Muscle of leg (tissue), 11 donors: ENCODE measurements around the gene ELL. TPM values are rescaled to one million over a fixed set of nuclear protein-coding genes. Genes with fewer than 3 reads are reported as not detected.

ENCODE experiments used
- DNase-seq: peaks from one replicate; pipeline ENCODE4 v3.0.0; 2013
- H3K27ac ChIP-seq: one replicate; pipeline ENCODE4 v1.5.1; 2013; ENCODE audit warnings: mild to moderate bottlenecking, low read length, control low read depth
- H3K27me3 ChIP-seq: one replicate; pipeline ENCODE4 v1.6.1; 2013; ENCODE audit warnings: low read length; ENCODE audit not compliant: control insufficient read depth, insufficient read depth
- H3K36me3 ChIP-seq: one replicate; pipeline ENCODE4 v1.6.1; 2013; ENCODE audit warnings: low read length; ENCODE audit not compliant: control insufficient read depth, insufficient read depth
- H3K4me1 ChIP-seq: one replicate; pipeline ENCODE4 v1.6.1; 2013; ENCODE audit warnings: low read length; ENCODE audit not compliant: control insufficient read depth, insufficient read depth
- H3K4me3 ChIP-seq: one replicate; pipeline ENCODE4 v1.5.1; 2013; ENCODE audit warnings: low read length, control low read depth
- H3K9me3 ChIP-seq: replicated peaks from 2 replicates; pipeline ENCODE4 v1.6.1; 2013; ENCODE audit warnings: low read depth, low read length; ENCODE audit not compliant: control insufficient read depth
- WGBS: methylation state at CpG from one replicate; pipeline ENCODE4 v1.1.5; 2013; ENCODE audit warnings: missing lambda C conversion rate; ENCODE audit not compliant: insufficient coverage; 5-methylcytosine and 5-hydroxymethylcytosine counted together
- polyA plus RNA-seq, 8 donors: library from polyadenylated mRNA; unstranded; fragments of 120-200 nt; gene quantifications; one replicate each; pipeline versions ENCODE4 v1.2.1 to v1.2.3, GENCODE V29; 2013; ENCODE audit warnings: inconsistent platforms in 1 of 8, low replicate concordance in 1 of 8; ENCODE audit not compliant: insufficient read length in 8 of 8, insufficient read depth in 1 of 8
- total RNA-seq: library from RNA; stranded (reverse); fragments of 120-200 nt; gene quantifications from one replicate; pipeline ENCODE4 v1.2.4, GENCODE V29; 2013

The ELL gene
- total and polyA plus RNA-seq, 9 donors: 11.4 to 20.3 (median 16.7) TPM

- Histone ChIP-seq H3K27me3 (no peaks in the 10 kb centered on the region), H3K4me1 (peaks cover 77% of the 10 kb centered on the region), H3K27ac (peak overlapping the region; percentile 75), H3K4me3 (no peak overlapping the region), H3K9me3 (no peaks in the 10 kb centered on the region), H3K36me3 (no peaks in the 10 kb centered on the region)
- no peak for DNase-seq
- WGBS: 40% methylated on average over 9 of the region's 11 CpGs
Observed at GRCh38 chr19:18500799-18501198, 21.1 kb downstream of the ELL start.

GRCh38 chr19:18500376-18500775 is 21.5 kb downstream of the ELL start:
- DNase-seq: peak; percentile 68
- Histone ChIP-seq H3K27ac (peak overlapping the region; percentile 75), H3K9me3 (no peaks in the 10 kb centered on the region), H3K36me3 (no peaks in the 10 kb centered on the region), H3K4me1 (peaks cover 75% of the 10 kb centered on the region), H3K4me3 (no peak overlapping the region), H3K27me3 (no peaks in the 10 kb centered on the region)
- 36% methylated on average over 7 of the region's 7 CpGs for WGBS

GRCh38 chr19:18499055-18499775 is 22.7 kb downstream of the ELL start:
- Histone ChIP-seq H3K27me3 (no peaks in the 10 kb centered on the region), H3K36me3 (no peaks in the 10 kb centered on the region), H3K9me3 (no peaks in the 10 kb centered on the region), H3K27ac (peak overlapping the region; percentile 3), H3K4me1 (peaks cover 75% of the 10 kb centered on the region), H3K4me3 (no peak overlapping the region)
- DNase-seq: no peak
- WGBS: 60% methylated on average over 2 of the region's 7 CpGs

GRCh38 chr19:18496980-18497256 is 25.0 kb downstream of the ELL start:
- Histone ChIP-seq H3K4me1 (peaks cover 64% of the 10 kb centered on the region), H3K36me3 (no peaks in the 10 kb centered on the region), H3K27me3 (no peaks in the 10 kb centered on the region), H3K27ac (no peak overlapping the region), H3K9me3 (no peaks in the 10 kb centered on the region), H3K4me3 (no peak overlapping the region)
- DNase-seq: no peak
- 100% methylated on average over 1 of the region's 4 CpGs for WGBS

- no peak overlapping the region for H3K27ac ChIP-seq
- H3K4me3 ChIP-seq: no peak overlapping the region
- no peak for DNase-seq
- H3K36me3 ChIP-seq: no peaks in the 10 kb centered on the region
- H3K4me1 ChIP-seq: peaks cover 59% of the 10 kb centered on the region
- no peaks in the 10 kb centered on the region for H3K27me3 ChIP-seq
- no peaks in the 10 kb centered on the region for H3K9me3 ChIP-seq
- WGBS: 58% methylated on average over 7 of the region's 11 CpGs
Observed at GRCh38 chr19:18496167-18496979, 25.5 kb downstream of the ELL start.

- H3K27ac ChIP-seq: no peak overlapping the region
- no peak overlapping the region for H3K4me3 ChIP-seq
- H3K4me1 ChIP-seq: peaks cover 49% of the 10 kb centered on the region
- no peaks in the 10 kb centered on the region for H3K36me3 ChIP-seq
- no peak for DNase-seq
- WGBS: 78% methylated on average over 10 of the region's 14 CpGs
- H3K27me3 ChIP-seq: no peaks in the 10 kb centered on the region
- H3K9me3 ChIP-seq: no peaks in the 10 kb centered on the region
Observed at GRCh38 chr19:18495204-18495911, 26.5 kb downstream of the ELL start.

- no peaks in the 10 kb centered on the region for H3K9me3 ChIP-seq
- DNase-seq: peak; percentile 65
- H3K4me3 ChIP-seq: no peak overlapping the region
- no peaks in the 10 kb centered on the region for H3K27me3 ChIP-seq
- no peaks in the 10 kb centered on the region for H3K36me3 ChIP-seq
- H3K4me1 ChIP-seq: peaks cover 42% of the 10 kb centered on the region
- 14% methylated on average over 2 of the region's 7 CpGs for WGBS
- no peak overlapping the region for H3K27ac ChIP-seq
Observed at GRCh38 chr19:18494267-18494607, 27.6 kb downstream of the ELL start.

GRCh38 chr19:18493440-18494266 is 28.2 kb downstream of the ELL start:
- no peak for DNase-seq
- no peaks in the 10 kb centered on the region for H3K36me3 ChIP-seq
- H3K27ac ChIP-seq: peak overlapping the region; percentile 42
- H3K9me3 ChIP-seq: no peaks in the 10 kb centered on the region
- 72% methylated on average over 8 of the region's 13 CpGs for WGBS
- H3K4me1 ChIP-seq: peaks cover 44% of the 10 kb centered on the region
- H3K27me3 ChIP-seq: no peaks in the 10 kb centered on the region
- H3K4me3 ChIP-seq: no peak overlapping the region

GRCh38 chr19:18491995-18492953 is 29.6 kb downstream of the ELL start:
- no peak for DNase-seq
- 87% methylated on average over 6 of the region's 15 CpGs for WGBS
- H3K4me1 ChIP-seq: peaks cover 49% of the 10 kb centered on the region
- no peaks in the 10 kb centered on the region for H3K27me3 ChIP-seq
- no peaks in the 10 kb centered on the region for H3K36me3 ChIP-seq
- H3K4me3 ChIP-seq: no peak overlapping the region
- no peak overlapping the region for H3K27ac ChIP-seq
- no peaks in the 10 kb centered on the region for H3K9me3 ChIP-seq
